HG03196 (cell line): ENCODE results near the gene IL21.

Experiments used
- ATAC-seq: cut with Tn5 transposase; IDR thresholded peaks from one replicate; pipeline ENCODE4 v1.9.1; 2021; ENCODE audit not compliant: unreplicated experiment

IL21 gene

DNA sequence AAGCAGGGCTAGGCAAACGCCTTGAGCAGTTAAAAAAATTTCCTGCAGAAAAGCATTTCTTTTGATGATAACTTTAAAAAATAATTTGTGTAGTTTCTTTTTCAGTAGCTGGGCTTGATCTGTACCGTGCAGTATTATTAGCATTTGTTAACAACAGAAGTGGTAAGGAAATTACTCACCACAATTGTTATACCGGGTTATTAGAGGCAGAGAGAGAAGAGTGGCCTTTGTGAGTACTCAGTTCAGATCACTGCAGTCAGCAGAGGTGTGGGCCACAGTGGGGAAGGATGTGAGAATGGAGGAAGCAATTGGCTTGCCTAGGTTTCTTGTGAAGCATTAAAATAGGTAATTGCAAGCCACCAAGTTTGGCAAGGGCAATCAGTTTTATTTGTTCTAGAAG, 14.3 kb upstream of the IL21 start:
- ATAC-seq = no peak

GRCh38 chr4:122633211-122633610, 12.3 kb upstream of the IL21 start:
- ATAC-seq = no peak

DNA sequence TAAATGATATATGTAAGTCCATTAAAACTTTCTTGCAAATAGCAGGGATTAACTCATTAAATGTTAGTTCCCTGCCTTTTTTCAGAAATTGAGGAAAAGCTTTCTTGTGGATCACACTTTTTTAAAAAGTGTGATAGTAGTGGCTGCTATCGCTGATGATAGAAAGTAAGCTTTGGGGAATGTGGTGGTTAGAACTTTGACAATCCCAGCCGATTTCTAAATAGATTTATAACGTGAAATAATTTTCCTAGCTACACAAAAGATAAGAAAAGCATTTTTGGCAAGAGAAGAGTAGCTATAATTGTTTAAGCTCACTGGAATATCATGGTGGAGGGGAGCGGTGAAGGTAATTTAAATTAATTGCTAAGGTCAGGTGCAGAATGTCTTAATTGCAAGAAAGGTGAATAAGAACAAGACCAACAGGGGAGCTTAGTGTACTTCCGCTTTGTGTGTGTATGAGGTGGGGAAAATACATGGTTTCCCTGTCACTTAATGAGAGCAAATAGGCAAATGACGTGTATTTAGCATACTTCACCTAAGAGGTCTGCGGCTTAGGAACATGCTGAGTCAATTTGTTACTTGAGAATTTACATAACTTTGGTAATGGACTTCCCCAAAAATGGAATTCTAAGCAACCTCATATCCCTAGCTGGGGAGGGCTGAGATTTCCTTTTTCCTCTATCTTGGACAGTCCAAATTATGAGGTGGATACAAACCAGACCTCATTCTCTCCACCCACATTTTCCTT, 11.7 kb upstream of the IL21 start:
- ATAC-seq = peak; percentile 58

DNA sequence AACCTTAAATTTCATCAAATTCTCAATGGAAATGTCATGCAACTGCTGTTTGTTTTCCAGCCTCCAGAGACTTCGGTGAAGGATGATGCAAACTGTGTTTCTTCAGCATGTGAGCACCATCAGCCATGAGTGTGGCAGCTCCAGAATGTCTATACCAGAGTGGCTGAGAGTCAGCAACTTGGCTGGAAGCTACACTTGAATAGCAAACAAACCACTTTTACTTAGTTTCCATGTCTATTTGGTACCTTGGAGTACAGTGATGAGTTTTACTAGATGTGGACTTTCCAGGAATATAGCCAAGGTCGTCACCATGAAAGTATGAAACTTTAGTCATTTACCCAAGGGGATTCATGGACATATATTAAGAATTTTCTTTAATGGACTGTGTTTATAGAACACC, 4.3 kb upstream of the IL21 start:
- no peak for ATAC-seq

- ATAC-seq = no peak
Measured at GRCh38 chr4:122624205-122624604, 3.3 kb upstream of the IL21 start.

- ATAC-seq = no peak
Measured at GRCh38 chr4:122623637-122624166, 2.8 kb upstream of the IL21 start.

DNA sequence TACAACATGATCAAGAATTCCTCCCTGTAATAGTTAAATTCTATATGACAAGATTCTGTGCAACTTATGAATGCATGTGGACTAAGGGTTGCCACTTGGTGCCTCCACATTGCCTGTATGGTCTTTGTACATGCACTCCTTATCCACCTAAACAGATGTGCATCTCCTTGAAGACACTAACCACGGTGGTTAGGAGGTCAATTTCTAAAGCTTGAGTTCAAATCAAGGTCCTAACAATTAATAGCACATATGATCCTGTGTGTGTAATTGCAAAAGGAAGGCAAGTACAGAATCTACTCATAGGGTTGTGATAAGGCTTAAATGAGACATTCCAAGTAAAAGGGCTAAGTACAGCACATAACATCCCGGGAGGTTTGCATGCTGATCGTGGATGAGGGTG, 1.5 kb upstream of the IL21 start:
- no peak for ATAC-seq

- no peak for ATAC-seq
Measured at GRCh38 chr4:122619611-122620010, 1.3 kb downstream of the IL21 start.

DNA sequence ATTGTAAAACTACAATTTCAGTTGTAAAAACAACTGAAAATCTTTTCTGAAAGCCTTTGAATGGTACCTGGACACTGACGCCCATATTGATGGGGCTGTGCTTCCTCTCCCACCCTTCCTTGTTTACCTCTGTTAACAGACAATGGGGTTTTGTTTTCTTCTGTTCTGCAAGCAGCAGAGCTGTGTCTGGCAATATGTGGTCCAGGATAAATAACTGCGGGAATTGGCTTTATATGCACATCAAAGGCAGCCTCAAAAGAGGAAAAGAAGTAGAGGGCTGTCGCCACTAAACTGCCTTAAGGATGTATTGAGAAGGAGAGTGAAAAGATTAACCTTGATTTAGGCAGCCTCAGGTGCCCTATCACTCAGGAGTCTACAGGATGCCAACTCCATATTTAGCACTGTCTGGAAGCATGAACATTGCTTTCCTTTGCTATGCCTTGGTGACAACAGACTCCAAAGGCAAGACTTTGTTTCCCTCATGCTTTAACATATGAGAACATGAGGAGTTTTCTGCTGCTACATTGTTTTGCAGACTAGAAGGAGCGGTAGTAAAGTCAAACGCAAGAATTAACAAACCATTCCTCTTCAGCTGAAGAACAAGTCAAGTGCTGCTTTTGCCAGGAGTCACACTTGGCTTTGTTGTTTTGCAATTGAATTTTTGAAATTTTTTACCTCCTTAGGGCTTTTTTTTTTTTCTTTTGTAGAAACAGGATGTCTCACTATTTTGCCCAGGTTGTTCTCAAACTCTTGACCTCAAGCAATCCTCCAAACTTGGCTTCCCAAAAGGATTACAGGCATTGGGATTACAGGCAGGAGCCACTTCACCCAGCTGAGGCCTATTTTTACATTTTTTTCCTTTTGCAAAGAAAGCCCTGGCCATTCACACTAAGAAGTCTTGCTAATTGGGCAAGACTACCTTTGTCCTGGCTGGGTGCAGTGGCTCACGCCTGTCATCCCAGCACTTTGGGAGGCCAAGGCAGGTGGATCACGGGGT, 3.0 kb downstream of the IL21 start:
- no peak for ATAC-seq

DNA sequence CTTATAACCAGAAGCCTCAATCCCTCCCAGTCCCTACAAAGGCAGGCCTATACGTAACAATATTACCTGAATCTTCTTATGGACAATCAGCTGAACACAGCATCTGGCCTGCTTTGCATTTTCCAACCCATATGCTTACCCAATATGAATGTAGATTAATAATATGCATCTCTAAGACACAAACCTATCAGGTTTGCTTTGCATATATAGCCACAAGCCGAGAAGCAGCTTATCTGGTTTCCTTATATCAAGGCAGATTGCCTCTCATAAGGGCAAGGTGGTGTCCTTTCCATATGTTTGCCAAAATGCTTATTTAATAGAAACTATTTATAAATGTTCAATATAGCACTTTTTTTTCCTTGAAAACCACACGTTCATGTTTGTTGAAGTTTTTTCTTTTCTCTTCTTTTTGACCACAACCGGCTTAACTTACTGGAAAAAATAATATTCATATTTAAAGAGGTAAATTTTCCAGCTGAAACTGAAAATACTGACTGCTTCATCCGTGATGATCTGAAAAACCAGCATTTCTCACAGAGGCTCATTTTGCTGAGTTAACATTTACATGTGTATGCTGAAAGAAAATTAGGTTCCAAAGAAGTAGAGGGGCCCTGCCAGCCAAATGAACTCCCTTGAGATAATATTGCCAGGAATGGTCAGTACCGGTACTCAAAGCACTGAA, 3.8 kb downstream of the IL21 start:
- ATAC-seq = no peak

- no peak for ATAC-seq
Measured at GRCh38 chr4:122614621-122615020, 6.2 kb downstream of the IL21 start.

GRCh38 chr4:122612540-122612939, 8.3 kb downstream of the IL21 start:
- no peak for ATAC-seq

DNA sequence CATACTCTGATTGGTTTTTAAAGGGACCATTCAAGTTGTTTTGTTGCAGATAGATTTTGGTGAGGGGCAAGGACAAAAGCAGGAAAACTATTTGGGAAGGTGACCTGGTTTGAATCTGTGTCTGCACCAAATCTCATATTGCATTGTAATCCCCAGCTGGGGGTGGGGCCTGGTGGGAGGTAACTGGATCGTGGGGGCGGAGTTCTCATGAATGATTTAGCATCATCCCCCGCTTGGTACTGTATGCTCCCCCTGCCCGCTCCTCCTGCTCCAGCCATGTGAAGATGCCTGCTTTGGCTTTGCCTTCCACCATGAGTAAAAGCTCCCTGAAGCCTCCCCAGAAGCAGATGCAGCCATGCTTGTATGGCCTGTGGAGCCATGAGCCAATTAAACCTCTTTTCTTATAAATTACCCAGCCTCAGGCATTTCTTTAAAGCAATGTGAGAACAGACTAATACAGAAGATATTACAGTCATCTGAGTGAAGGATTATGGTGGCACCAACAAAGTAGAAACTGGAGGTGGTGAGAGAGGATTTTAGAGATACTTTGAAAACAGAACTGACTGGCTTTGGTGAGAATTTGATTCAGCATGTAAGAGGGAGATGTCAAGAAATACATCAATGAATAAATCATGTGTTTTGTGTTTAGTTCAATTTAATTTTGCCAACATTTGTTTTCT, 14.4 kb downstream of the IL21 start:
- ATAC-seq = no peak

GRCh38 chr4:122604146-122604545, 16.7 kb downstream of the IL21 start:
- ATAC-seq = no peak

GRCh38 chr4:122603156-122603574, 17.7 kb downstream of the IL21 start:
- no peak for ATAC-seq

GRCh38 chr4:122602277-122603142, 18.4 kb downstream of the IL21 start:
- no peak for ATAC-seq

- ATAC-seq = no peak
Measured at GRCh38 chr4:122591196-122591595, 29.7 kb downstream of the IL21 start.

DNA sequence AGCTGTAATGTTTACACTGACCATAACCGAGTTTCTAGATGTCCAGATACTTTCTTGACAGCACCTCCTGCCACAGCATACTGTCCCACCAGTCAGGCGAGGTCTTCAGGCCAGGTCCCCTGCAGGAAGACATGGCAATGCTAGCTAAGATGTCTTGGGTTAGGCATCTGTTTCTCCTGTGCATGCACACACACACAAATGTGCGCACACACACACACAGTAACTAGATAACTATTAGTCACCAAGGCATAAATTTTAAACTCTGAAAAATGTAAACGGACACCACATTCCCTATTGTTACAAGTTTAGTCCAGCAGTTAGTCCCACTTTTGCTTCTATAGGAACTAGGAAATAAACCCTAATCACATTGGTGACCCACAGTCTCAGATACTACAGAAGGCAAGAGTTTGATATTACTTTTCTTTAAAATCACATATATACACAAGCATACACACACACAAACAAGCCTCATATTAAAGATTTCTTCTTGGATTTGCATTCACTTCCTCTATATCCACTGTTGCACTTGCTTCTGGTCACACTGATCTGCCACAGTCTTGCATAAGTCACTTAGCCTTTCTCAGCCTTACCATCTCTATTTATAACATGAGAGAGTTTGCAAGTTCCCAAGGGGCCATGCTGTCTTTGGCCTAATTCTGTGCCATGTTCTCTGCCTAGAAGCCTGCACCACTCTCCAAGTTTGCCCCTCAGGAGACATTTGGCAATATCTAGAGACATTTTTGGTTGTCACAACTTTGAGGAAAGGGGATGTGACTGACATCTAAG, 32.2 kb downstream of the IL21 start:
- no peak for ATAC-seq

- ATAC-seq = peak; percentile 69
Measured at GRCh38 chr4:122584519-122584918, 36.3 kb downstream of the IL21 start.
